ENCODE results near the gene STX3.

STX3 gene

GRCh38 chr11:59716051-59716450, 39.1 kb upstream of the STX3 start:
- no peak for DNase-seq (ENCODE audit: low read depth, low spot score)
- TF ChIP-seq, protein P1, sequence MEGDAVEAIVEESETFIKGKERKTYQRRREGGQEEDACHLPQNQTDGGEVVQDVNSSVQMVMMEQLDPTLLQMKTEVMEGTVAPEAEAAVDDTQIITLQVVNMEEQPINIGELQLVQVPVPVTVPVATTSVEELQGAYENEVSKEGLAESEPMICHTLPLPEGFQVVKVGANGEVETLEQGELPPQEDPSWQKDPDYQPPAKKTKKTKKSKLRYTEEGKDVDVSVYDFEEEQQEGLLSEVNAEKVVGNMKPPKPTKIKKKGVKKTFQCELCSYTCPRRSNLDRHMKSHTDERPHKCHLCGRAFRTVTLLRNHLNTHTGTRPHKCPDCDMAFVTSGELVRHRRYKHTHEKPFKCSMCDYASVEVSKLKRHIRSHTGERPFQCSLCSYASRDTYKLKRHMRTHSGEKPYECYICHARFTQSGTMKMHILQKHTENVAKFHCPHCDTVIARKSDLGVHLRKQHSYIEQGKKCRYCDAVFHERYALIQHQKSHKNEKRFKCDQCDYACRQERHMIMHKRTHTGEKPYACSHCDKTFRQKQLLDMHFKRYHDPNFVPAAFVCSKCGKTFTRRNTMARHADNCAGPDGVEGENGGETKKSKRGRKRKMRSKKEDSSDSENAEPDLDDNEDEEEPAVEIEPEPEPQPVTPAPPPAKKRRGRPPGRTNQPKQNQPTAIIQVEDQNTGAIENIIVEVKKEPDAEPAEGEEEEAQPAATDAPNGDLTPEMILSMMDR (IDR thresholded peaks at IDR 0.05; ENCODE audit: low read depth, low read length) = no peak
- in situ Hi-C loops (cut with HindIII; ENCODE audit: low sequenced_read_pairs) = no loop called here
- H3K4me3 ChIP-seq (ENCODE audit: low read depth, low read length) = no peak overlapping the region

DNA sequence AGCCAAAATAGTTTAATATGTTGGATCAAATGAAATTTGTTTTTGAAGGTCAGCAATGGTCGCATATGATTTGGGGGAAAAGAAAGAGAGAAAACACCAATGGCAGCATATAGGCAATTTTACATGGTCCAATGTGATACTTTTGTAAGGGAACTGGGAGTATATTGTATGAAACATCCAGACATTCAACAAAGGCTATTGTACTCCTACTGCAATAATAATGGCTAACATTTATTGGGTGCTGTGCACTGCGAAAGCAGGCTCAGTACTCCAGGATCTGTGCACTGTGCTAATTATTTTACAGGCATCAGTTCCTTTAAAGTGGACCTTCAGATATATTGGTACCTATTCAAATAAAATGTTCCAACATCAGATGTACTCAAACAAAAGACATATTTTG, 35.6 kb upstream of the STX3 start:
- DNase-seq (ENCODE audit: low read depth, low spot score) = no peak
- in situ Hi-C loops (cut with HindIII; ENCODE audit: low sequenced_read_pairs) = no loop called here
- H3K4me3 ChIP-seq (ENCODE audit: low read depth, low read length) = no peak overlapping the region
- TF ChIP-seq, protein P1 (IDR thresholded peaks at IDR 0.05; ENCODE audit: low read depth, low read length) = no peak

GRCh38 chr11:59724066-59724465, 31.1 kb upstream of the STX3 start:
- TF ChIP-seq, protein P1 (IDR thresholded peaks at IDR 0.05; ENCODE audit: low read depth, low read length) = no peak
- no peak for DNase-seq (ENCODE audit: low read depth, low spot score)
- in situ Hi-C loops (cut with HindIII; ENCODE audit: low sequenced_read_pairs) = no loop called here
- no peak overlapping the region for H3K4me3 ChIP-seq (ENCODE audit: low read depth, low read length)

GRCh38 chr11:59727426-59727825, 27.8 kb upstream of the STX3 start:
- TF ChIP-seq, protein P1 (IDR thresholded peaks at IDR 0.05; ENCODE audit: low read depth, low read length) = no peak
- H3K4me3 ChIP-seq (ENCODE audit: low read depth, low read length) = no peak overlapping the region
- no peak for DNase-seq (ENCODE audit: low read depth, low spot score)

DNA sequence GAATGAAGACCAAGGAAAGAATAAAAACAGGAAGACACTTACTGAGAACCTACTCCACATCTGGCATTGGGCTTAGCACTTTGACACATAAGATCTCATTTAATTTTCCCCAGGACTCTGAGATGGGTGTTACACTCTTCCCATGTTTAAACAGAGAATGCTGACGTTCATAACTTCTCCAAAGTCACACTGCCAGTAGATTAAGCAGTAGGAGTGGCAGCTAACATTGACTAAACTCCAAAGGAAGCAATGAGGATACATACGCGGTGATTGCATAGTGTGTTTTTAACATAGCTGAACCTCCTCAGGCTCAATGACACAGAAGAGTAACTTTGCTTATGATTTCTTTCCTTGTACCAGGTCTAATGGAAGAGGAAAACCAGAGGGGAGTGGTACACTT, 27.0 kb upstream of the STX3 start:
- no peak for DNase-seq (ENCODE audit: low read depth, low spot score)
- in situ Hi-C loops (cut with HindIII; ENCODE audit: low sequenced_read_pairs) = no loop called here
- TF ChIP-seq, protein P1 (IDR thresholded peaks at IDR 0.05; ENCODE audit: low read depth, low read length) = no peak
- no peak overlapping the region for H3K4me3 ChIP-seq (ENCODE audit: low read depth, low read length)

More at GRCh38 chr11:59727426-59727825, 27.8 kb upstream of the STX3 start:
- in situ Hi-C loops (cut with HindIII; ENCODE audit: low sequenced_read_pairs) = no loop called here

DNA sequence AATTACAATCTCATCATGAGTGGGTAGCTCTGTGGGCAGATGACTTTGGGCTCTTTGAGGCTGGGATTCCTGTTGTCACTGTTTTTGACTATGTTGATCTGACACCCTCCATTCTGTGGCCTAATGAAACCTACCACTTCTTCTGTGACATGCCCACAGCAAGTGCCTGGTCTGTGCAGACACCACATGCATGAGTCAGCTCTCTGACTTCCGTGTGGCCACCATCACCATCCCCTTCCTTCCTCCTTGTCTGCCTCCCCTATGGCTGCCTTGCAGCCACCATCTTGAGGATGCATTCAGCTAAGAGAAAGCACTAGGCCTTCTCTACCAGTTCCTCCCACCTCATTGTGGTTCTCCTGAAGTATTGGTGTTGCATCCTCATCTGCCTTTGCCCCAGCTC, 26.3 kb upstream of the STX3 start:
- TF ChIP-seq, protein P1 (IDR thresholded peaks at IDR 0.05; ENCODE audit: low read depth, low read length) = no peak
- in situ Hi-C loops (cut with HindIII; ENCODE audit: low sequenced_read_pairs) = no loop called here
- H3K4me3 ChIP-seq (ENCODE audit: low read depth, low read length) = no peak overlapping the region
- DNase-seq (ENCODE audit: low read depth, low spot score) = no peak

DNA sequence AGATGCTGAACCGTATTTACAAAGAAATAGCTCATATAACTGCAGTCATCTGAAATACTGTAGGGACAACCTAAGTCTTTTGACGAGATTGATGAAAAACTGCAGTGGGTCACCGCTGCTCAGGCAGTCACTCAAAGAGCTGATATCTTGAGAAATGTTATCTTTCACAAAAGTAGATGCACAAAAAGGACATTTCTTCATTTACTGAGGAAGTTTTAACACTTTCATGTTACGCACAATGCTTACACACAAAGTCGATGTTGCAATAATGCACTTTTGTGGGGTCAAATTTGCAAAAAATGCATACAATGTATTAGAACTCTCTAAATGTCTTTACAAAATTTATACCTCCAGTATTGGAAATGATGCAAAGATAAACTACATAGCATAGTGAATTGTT, 25.3 kb upstream of the STX3 start:
- in situ Hi-C loops (cut with HindIII; ENCODE audit: low sequenced_read_pairs) = no loop called here
- H3K4me3 ChIP-seq (ENCODE audit: low read depth, low read length) = no peak overlapping the region
- TF ChIP-seq, protein P1 (IDR thresholded peaks at IDR 0.05; ENCODE audit: low read depth, low read length) = no peak
- no peak for DNase-seq (ENCODE audit: low read depth, low spot score)
